Esophagus squamous epithelium (tissue), 5 donors: ENCODE results near the gene DACT2. TPM values are rescaled to one million over a fixed set of nuclear protein-coding genes. Genes with fewer than 3 reads are reported as not detected.

Experiments
- DNase-seq: peaks from one replicate; lab custom pipeline; 2025; lab: John Stamatoyannopoulos, UW
- H3K27ac ChIP-seq, 4 donors: fragments of 200-600 bp; sonication (generic); one replicate each; pipeline ENCODE4 v1.5.1; 2016 to 2019; ENCODE audit warnings: mild to moderate bottlenecking in 1 of 4
- H3K27me3 ChIP-seq, 4 donors: fragments of 200-600 bp; sonication (generic); 1 replicate in 3 of 4; 2 replicates in 1 of 4; pipeline versions ENCODE4 v1.5.1 to v1.6.0; 2017 to 2021; ENCODE audit warnings: antibody characterized with exemption in 1 of 4
- H3K36me3 ChIP-seq, 3 donors: fragments of 200-600 bp; sonication (generic); one replicate each; pipeline ENCODE4 v1.5.1; 2016 to 2019
- H3K4me1 ChIP-seq, 3 donors: fragments of 200-600 bp; sonication (generic); one replicate each; pipeline ENCODE4 v1.5.1; 2017 to 2019
- H3K4me3 ChIP-seq, 4 donors: fragments of 200-600 bp; sonication (generic); 1 replicate in 3 of 4; 2 replicates in 1 of 4; pipeline ENCODE4 v1.5.1; 2016 to 2019; ENCODE audit warnings: mild to moderate bottlenecking in 2 of 4, moderate library complexity in 1 of 4
- H3K9me3 ChIP-seq, 3 donors: fragments of 200-600 bp; sonication (generic); one replicate each; pipeline ENCODE4 v1.5.1; 2016 to 2019
- CTCF ChIP-seq, 6 experiments: fragments of 450-650 bp in 4 of 6; fragments of 200-600 bp in 2 of 6; sonication (generic) in 2 of 6; IDR thresholded peaks; one replicate each; pipeline ENCODE4 v1.5.1; 2016 to 2019; ENCODE audit warnings: antibody characterized with exemption in 6 of 6, mild to moderate bottlenecking in 4 of 6, moderate library complexity in 4 of 6
- POLR2A ChIP-seq, 4 donors: fragments of 450-650 bp; IDR thresholded peaks; one replicate each; pipeline ENCODE4 v1.6.1; 2017; ENCODE audit warnings: antibody characterized with exemption in 4 of 4, mild to moderate bottlenecking in 4 of 4, moderate library complexity in 3 of 4
- WGBS, 2 donors: methylation state at CpG; one replicate each; pipeline ENCODE4 v1.1.5; 2018; 5-methylcytosine and 5-hydroxymethylcytosine counted together
- intact Hi-C: fragments of 100-400 bp; cut with DNase I; formaldehyde crosslinking; loops from one replicate; pipeline ENCODE4 v1.15.0; 2022
- total RNA-seq, 4 donors: library from RNA; depleted of rRNA; stranded (reverse); fragments of >200 nt; gene quantifications; one replicate each; pipeline ENCODE4 v1.1.0, GENCODE V29; 2016
- donor health status: DM: yes; HTN: yes; CAD: no.

DACT2 gene
- total RNA-seq, 4 donors from 2014 or later, result 0.57 to 2.8 (median 1.9) TPM

GRCh38 chr6:168300975-168301647 is 18.5 kb downstream of the DACT2 start:
- no peak overlapping the region for H3K27ac ChIP-seq
- H3K9me3 ChIP-seq, result no peaks in the 10 kb centered on the region
- H3K27me3 ChIP-seq, result no peaks in the 10 kb centered on the region
- H3K4me3 ChIP-seq, result no peak overlapping the region
- H3K4me1 ChIP-seq, result no peaks in the 10 kb centered on the region
- intact Hi-C loops, result no loop called here
- H3K36me3 ChIP-seq, result no peaks in the 10 kb centered on the region
- TF ChIP-seq CTCF (IDR thresholded peaks at IDR 0.05) (no peak), POLR2A (IDR thresholded peaks at IDR 0.05) (no peak)
- WGBS, 2 donors, result 85 to 94% methylated on average over 10 to 13 of the region's 20 CpGs
- no peak for DNase-seq

GRCh38 chr6:168299541-168300511 is 19.8 kb downstream of the DACT2 start:
- Histone ChIP-seq H3K4me3 (no peak overlapping the region), H3K27me3 (no peaks in the 10 kb centered on the region), H3K4me1 (no peaks in the 10 kb centered on the region), H3K36me3 (no peaks in the 10 kb centered on the region), H3K27ac (no peak overlapping the region), H3K9me3 (no peaks in the 10 kb centered on the region)
- TF ChIP-seq POLR2A (IDR thresholded peaks at IDR 0.05) (no peak), CTCF (IDR thresholded peaks at IDR 0.05) (no peak)
- WGBS, 2 donors, result 81 to 82% methylated on average over 15 of the region's 28 CpGs
- DNase-seq, result no peak
- intact Hi-C loops, result no loop called here

- WGBS, 2 donors, result 91 to 94% methylated on average over 12 to 13 of the region's 13 CpGs
These were observed 21.9 kb downstream of the DACT2 start for GRCh38 chr6:168297643-168298042.

GRCh38 chr6:168294901-168295300 is 24.7 kb downstream of the DACT2 start:
- no peak for DNase-seq
- Histone ChIP-seq H3K36me3 (no peaks in the 10 kb centered on the region), H3K27me3 (peaks cover 0 to 8% (median 0%) of the 10 kb centered on the region in 4 donors), H3K4me1 (no peaks in the 10 kb centered on the region), H3K27ac (no peak overlapping the region), H3K9me3 (no peaks in the 10 kb centered on the region), H3K4me3 (no peak overlapping the region)
- no peak for TF ChIP-seq POLR2A (IDR thresholded peaks at IDR 0.05)
- no peak for TF ChIP-seq CTCF (IDR thresholded peaks at IDR 0.05)
- intact Hi-C loops, result no loop called here
- 78 to 84% methylated on average over 7 of the region's 7 CpGs for WGBS, 2 donors

More at GRCh38 chr6:168297643-168298042, 21.9 kb downstream of the DACT2 start:
- no peaks in the 10 kb centered on the region for H3K4me1 ChIP-seq
- no peak for DNase-seq
- no peak overlapping the region for H3K4me3 ChIP-seq
- no peaks in the 10 kb centered on the region for H3K36me3 ChIP-seq
- H3K27me3 ChIP-seq, result peaks cover 0 to 6% (median 0%) of the 10 kb centered on the region in 4 donors
- TF ChIP-seq CTCF (IDR thresholded peaks at IDR 0.05) (no peak), POLR2A (IDR thresholded peaks at IDR 0.05) (no peak)
- intact Hi-C loops, result no loop called here
- no peak overlapping the region for H3K27ac ChIP-seq
- no peaks in the 10 kb centered on the region for H3K9me3 ChIP-seq
